Mucosa of stomach (tissue), 1 donor: ENCODE results near the gene VAPB.
"Not testable (repeated sequence)": the region's sequence is repeated elsewhere in the genome, so short reads cannot be mapped to it uniquely, and the experiment has no call there.

Experiments used
- H3K27me3 ChIP-seq: one replicate; pipeline ENCODE4 v1.7.0; 2013; ENCODE audit warnings: mild to moderate bottlenecking, low read length; ENCODE audit not compliant: control insufficient read depth, insufficient read depth
- H3K36me3 ChIP-seq: one replicate; pipeline ENCODE4 v1.7.0; 2013; ENCODE audit warnings: low read length; ENCODE audit not compliant: control insufficient read depth, insufficient read depth
- H3K4me1 ChIP-seq: one replicate; pipeline ENCODE4 v1.7.0; 2013; ENCODE audit warnings: mild to moderate bottlenecking, low read length; ENCODE audit not compliant: control insufficient read depth, insufficient read depth
- H3K4me3 ChIP-seq: one replicate; pipeline ENCODE4 v1.7.0; 2013; ENCODE audit warnings: low read length
- H3K9ac ChIP-seq: one replicate; pipeline ENCODE4 v1.7.0; 2013; ENCODE audit warnings: mild to moderate bottlenecking, low read length, moderate library complexity
- H3K9me3 ChIP-seq: one replicate; pipeline ENCODE4 v1.7.0; 2013; ENCODE audit warnings: mild to moderate bottlenecking, low read length, moderate library complexity; ENCODE audit not compliant: control insufficient read depth
- donor health status: Pancreatic carcinoma.

VAPB gene

DNA sequence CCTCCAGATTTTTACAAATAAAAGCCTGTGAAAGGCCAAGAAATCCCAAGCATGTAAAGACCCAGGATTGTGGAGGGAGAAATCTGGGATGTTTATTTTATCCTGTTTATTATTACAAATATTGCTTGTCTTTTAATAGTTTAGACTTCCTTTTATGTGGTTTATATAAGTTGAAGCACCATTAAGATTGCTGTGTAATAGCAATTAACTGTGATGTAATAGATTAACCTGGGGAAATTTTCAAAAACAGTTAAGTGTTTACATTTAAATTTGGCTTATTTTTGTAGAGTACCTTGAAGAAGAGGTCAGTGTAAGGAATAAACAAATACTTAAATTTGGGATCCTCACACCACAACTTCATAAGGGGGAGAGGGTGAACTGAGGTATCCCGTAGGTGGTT lies 27.0 kb downstream of the VAPB start:
- Histone ChIP-seq H3K9me3 (no peaks in the 10 kb centered on the region), H3K9ac (no peak overlapping the region), H3K4me1 (no peaks in the 10 kb centered on the region), H3K27me3 (no peaks in the 10 kb centered on the region), H3K4me3 (no peak overlapping the region), H3K36me3 (peaks cover 7% of the 10 kb centered on the region)

DNA sequence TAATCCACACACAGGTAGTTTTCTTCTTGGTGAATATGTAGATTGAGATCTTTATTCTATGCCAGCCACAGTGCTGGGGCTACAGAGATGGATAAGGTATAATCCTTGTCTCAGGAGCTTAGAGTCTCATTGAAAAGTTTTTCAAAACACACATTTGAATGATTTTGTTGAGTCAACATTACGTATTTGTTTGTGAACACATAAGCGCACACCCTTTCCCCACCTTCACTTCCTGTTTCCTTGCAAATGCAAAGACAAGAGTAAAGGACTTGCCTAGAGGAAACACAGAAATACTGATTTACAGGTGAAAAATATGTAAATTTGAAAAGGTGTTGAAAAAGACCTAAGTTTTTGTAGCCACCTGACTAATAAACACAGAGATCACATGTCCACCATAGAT lies 27.8 kb downstream of the VAPB start:
- Histone ChIP-seq H3K9me3 (no peaks in the 10 kb centered on the region), H3K27me3 (no peaks in the 10 kb centered on the region), H3K4me1 (no peaks in the 10 kb centered on the region), H3K36me3 (peaks cover 7% of the 10 kb centered on the region), H3K9ac (no peak overlapping the region), H3K4me3 (no peak overlapping the region)

DNA sequence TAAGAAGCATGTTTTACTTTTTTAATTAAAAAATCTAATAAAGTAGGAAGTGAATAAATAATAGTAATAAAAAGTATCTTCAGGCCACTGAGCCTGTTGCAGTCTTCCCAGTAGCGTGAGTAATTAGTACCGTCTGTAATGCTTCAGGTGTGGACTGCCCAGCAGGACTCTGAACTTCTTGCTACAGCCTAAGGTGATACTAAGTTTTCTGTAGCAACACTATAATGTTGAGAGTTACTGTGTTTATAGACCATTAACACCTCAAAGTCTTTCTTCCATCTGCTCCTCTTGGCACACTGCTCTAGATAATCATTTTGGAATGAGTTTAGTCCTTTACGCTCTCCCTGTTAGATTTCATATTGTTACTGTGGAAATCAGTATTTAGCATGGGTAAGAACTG lies 28.4 kb downstream of the VAPB start:
- peaks cover 7% of the 10 kb centered on the region for H3K36me3 ChIP-seq
- H3K27me3 ChIP-seq = no peaks in the 10 kb centered on the region
- H3K4me3 ChIP-seq = no peak overlapping the region
- no peaks in the 10 kb centered on the region for H3K9me3 ChIP-seq
- H3K4me1 ChIP-seq = no peaks in the 10 kb centered on the region
- no peak overlapping the region for H3K9ac ChIP-seq

DNA sequence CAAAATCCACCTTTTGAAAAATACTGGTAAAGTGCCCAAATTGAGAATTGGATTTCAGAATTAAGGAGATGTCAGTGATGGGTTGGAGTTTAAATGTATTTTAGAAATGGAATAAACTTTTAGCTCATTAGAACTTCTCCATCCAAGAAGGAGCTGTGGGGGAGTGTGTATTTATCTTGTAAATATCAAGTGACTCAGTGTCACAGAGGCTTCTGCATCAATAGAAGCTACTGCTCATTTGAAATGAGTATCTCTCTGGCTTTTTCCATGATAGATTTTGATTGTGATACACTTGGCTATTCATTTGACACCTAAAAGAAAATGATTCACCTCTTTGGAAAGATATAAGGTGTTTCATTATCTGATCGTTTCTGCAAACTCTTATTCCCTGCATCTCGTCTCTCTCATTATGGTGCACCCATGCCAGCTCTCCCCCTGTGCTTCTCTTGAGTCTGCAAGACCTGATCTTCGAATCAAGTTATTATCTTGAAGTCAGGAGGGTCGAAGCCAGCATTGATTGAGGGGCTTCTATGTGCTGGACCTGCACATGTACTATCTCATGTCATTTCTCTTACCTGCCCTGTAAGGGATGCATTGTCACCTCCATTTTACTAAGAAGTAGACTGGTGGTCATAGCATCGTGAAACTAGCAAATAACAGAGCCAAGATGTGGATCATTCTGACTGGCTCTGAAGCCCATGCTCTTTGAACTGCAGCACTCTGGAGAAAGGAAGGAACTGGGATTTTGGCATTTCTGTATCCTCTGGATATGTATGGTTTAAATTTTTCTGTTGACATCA lies 30.1 kb downstream of the VAPB start:
- no peak overlapping the region for H3K9ac ChIP-seq
- H3K4me3 ChIP-seq = no peak overlapping the region
- H3K4me1 ChIP-seq = no peaks in the 10 kb centered on the region
- peaks cover 7% of the 10 kb centered on the region for H3K36me3 ChIP-seq
- H3K27me3 ChIP-seq = no peaks in the 10 kb centered on the region
- no peaks in the 10 kb centered on the region for H3K9me3 ChIP-seq

DNA sequence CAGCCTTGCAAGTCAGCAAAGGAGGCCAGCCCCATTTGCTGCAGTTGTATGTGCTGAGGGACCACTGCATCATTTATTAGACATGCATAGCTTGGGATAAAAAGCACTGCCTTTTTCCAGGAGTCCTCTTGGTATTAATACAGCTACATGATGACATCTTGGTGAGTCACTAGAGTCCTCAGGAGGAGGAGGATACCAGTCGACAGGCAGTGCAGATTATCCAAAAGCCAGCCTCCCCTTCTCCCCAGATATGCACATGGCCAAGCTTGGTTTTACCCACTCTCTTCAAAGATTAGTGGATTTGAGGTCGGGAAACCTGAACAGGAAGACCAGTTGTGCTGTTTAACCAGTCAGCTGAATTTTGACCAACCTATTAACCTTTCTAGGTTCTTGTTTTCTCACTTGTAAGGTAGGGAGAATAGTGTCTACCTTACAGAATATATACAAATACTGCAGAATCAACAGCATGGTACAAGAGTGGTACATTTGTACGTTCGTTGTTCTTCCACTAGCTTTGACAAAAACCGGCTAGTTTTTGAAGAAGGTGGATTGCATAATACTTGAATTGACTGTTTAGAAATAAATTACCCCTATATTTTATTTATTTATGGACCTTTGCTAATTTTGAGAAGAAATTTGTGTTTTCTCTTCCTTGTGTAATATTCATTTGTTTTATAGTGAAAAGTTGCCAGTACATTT lies 31.9 kb downstream of the VAPB start:
- H3K9me3 ChIP-seq = no peaks in the 10 kb centered on the region
- H3K4me3 ChIP-seq = no peak overlapping the region
- H3K36me3 ChIP-seq = peaks cover 7% of the 10 kb centered on the region
- no peak overlapping the region for H3K9ac ChIP-seq
- no peaks in the 10 kb centered on the region for H3K27me3 ChIP-seq
- H3K4me1 ChIP-seq = no peaks in the 10 kb centered on the region

DNA sequence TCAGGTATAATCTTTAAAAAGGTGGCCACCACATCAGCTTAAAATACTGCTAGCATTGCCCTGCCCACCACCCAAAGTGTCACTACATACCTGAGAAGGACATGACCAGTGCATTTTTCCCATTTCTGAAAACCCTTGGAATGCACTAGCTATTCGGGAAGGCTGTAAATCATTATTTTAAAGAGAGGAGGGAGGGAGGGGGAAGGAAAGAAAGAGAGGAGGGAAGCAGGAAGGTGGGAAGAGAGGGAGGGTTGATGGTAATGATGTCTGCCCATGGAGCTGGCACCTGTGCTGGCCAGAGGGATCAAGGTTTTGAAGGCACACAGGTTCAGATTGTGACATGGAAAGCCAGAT lies 32.4 kb downstream of the VAPB start:
- Histone ChIP-seq H3K36me3 (peaks cover 7% of the 10 kb centered on the region), H3K9ac (no peak overlapping the region), H3K27me3 (no peaks in the 10 kb centered on the region), H3K4me3 (no peak overlapping the region), H3K4me1 (no peaks in the 10 kb centered on the region), H3K9me3 (no peaks in the 10 kb centered on the region)

DNA sequence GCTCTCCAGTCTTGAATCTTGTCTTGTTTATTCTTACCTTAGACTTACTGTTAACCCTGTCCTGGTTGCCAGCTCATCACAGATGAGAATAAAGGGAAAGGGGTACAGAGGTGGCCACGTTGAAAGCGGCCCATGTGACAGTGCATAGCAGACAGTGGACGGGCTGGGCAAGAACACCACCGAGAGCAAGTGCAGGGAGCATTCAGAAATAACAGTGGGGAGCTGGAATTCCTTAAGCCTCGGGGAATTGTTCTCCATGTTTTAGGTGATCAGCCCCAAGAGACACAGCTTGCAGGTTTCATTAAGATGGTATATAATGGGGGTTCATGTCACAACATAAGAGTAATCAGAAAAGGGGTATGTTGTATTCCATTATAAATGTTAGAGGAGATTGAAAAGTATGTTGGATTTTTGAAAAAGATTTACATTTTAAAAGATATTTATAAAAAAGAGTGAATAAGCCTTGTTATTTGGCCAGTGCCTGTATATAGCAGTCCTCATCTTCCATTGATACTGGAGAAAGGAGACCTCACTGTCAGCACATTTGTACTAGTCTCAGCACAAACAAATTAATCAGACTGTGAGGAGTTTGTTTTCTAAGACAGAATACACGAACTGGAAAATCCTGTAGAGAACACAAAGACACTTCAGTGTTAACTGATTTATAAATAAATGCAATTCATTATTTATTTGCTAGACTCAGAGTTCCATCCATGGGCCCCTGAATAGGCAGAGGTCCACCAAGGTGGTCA lies 35.4 kb downstream of the VAPB start:
- Histone ChIP-seq H3K4me1 (no peaks in the 10 kb centered on the region), H3K4me3 (no peak overlapping the region), H3K36me3 (peaks cover 7% of the 10 kb centered on the region), H3K27me3 (no peaks in the 10 kb centered on the region), H3K9ac (no peak overlapping the region), H3K9me3 (no peaks in the 10 kb centered on the region)

DNA sequence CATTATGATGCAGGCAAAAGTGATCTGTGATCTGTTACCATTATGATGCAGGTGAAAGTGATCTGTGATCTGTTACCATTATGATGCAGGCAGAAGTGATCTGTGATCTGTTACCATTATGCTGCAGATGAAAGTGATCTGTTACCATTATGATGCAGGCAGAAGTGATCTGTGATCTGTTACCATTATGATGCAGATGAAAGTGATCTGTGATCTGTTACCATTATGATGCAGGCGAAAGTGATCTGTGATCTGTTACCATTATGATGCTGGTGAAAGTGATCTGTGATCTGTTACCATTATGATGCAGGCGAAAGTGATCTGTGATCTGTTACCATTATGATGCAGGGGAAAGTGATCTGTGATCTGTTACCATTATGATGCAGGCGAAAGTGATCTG lies 38.5 kb downstream of the VAPB start:
- H3K9ac ChIP-seq, H3K27me3 ChIP-seq, H3K9me3 ChIP-seq, H3K36me3 ChIP-seq, H3K4me1 ChIP-seq, H3K4me3 ChIP-seq: not testable (repeated sequence)

DNA sequence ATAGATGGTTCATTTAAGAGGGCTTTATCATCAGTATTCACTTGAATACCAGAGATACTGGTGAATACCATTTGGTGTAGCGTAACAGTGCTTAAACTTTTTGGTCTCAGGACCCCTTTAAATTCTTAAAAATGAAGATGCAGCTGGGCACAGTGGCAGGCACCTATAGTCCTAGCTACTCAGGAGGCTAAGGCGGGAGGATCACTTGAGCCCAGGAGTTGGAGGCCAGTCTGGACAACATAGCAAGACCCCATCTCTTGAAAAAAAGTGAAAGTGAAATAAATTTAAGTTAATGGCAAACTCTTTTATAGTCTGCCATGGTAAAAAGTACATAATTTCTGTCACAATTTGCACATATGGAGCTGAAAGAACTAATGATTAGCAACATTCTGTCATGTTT lies 39.3 kb downstream of the VAPB start:
- H3K9me3 ChIP-seq = no peaks in the 10 kb centered on the region
- peaks cover 9% of the 10 kb centered on the region for H3K4me1 ChIP-seq
- no peak overlapping the region for H3K9ac ChIP-seq
- no peak overlapping the region for H3K4me3 ChIP-seq
- H3K27me3 ChIP-seq = no peaks in the 10 kb centered on the region
- H3K36me3 ChIP-seq = no peaks in the 10 kb centered on the region

DNA sequence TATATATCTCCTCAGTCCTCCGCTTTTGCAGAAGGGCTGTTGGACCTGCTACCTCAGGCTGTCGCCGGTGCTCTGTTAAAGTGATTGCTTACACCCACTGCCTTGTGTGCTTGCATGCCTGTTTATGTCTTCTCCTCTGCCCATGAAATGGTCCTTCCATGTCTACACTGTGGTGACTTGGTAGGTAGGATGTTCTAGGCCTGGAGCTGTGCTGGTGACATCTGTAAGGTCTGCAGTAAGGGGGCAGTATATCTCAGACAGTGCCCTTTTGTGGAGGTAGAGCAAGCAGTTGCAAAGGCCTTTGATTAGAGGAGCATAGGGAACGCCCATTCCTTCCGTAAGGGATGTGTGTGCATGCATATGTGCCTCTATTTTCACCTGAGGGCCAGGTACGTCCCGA lies 40.3 kb downstream of the VAPB start:
- Histone ChIP-seq H3K4me1 (peaks cover 14% of the 10 kb centered on the region), H3K4me3 (no peak overlapping the region), H3K36me3 (no peaks in the 10 kb centered on the region), H3K9ac (no peak overlapping the region), H3K27me3 (no peaks in the 10 kb centered on the region), H3K9me3 (no peaks in the 10 kb centered on the region)

DNA sequence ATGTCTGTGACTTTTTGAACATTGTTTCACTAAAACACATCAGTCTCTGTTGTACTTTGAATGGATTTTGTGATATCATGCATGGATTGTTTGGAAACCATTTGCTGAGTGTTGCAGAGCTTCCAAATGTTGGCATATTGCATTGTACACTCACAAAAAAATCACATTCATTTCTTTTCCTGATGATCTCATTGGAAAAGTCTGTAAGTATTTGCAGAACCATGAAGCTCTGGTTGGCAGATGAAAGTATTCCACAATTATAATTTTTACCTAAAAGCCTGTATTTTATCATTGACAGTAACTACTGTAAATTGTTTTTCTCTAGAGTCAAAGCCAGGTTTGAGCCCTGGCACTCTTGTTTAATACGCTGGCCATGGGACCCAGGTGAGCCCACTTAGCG lies 42.1 kb downstream of the VAPB start:
- Histone ChIP-seq H3K9ac (no peak overlapping the region), H3K4me3 (no peak overlapping the region), H3K4me1 (peaks cover 14% of the 10 kb centered on the region), H3K27me3 (no peaks in the 10 kb centered on the region), H3K36me3 (no peaks in the 10 kb centered on the region), H3K9me3 (no peaks in the 10 kb centered on the region)
